ENCODE results near the gene HSPA12A.

- TF ChIP-seq TEAD4 (IDR thresholded peaks at IDR 0.05; ENCODE audit: low read length) (no peak), TEAD4 (CRISPR knock-in tag; IDR thresholded peaks at IDR 0.05; ENCODE audit: borderline replicate concordance) (no peak), ZNF830 (CRISPR knock-in tag; IDR thresholded peaks at IDR 0.05) (no peak), MTA3 (IDR thresholded peaks at IDR 0.05; ENCODE audit: borderline replicate concordance) (no peak), SMARCB1 (IDR thresholded peaks at IDR 0.05; ENCODE audit: insufficient read length, low read depth) (no peak), RAD21 (CRISPR knock-in tag; conservative IDR thresholded peaks at IDR 0.05 in 1 of 2, IDR thresholded peaks at IDR 0.05 in 1 of 2) (no peak), ZNF449 (CRISPR knock-in tag; IDR thresholded peaks at IDR 0.05) (no peak), TEAD2 (tag; IDR thresholded peaks at IDR 0.05) (no peak), SMARCC2 (IDR thresholded peaks at IDR 0.05; ENCODE audit: low read depth) (no peak), CTCF (IDR thresholded peaks at IDR 0.05 in 2 of 3, conservative IDR thresholded peaks at IDR 0.05 in 1 of 3; ENCODE audit: insufficient read depth in 2 of 3, low read depth in 1 of 3, low read length in 3 of 3) (no peak), ETV1 (tag; conservative IDR thresholded peaks at IDR 0.05; ENCODE audit: low read depth) (no peak), SMARCE1 (IDR thresholded peaks at IDR 0.05) (no peak), REST (IDR thresholded peaks at IDR 0.05; ENCODE audit: borderline replicate concordance) (no peak), REST (CRISPR knock-in tag; IDR thresholded peaks at IDR 0.05; ENCODE audit: low read depth) (no peak), SIN3B (IDR thresholded peaks at IDR 0.05; ENCODE audit: low read depth) (no peak), HDGF (IDR thresholded peaks at IDR 0.05) (no peak)
Measured at GRCh38 chr10:116730464-116731260, 11.7 kb downstream of the HSPA12A start.

All from K562 (cell line).